HepG2 (cell line): ENCODE measurements around the gene TPSD1. TPM values are rescaled to one million over a fixed set of nuclear protein-coding genes. Genes with fewer than 3 reads are reported as not detected.

Experiments
- CHCHD3 ChIP-seq: sonication (generic); formaldehyde crosslinking; IDR thresholded peaks from 2 replicates; pipeline ENCODE4 v1.8.0; 2022; ENCODE audit warnings: mild to moderate bottlenecking, missing genetic modification reagents, moderate library complexity
- EP300 ChIP-seq, 3 experiments: sonication (generic) in 1 of 3; formaldehyde crosslinking in 1 of 3; IDR thresholded peaks; 2 replicates each; pipeline versions ENCODE4 v1.5.1 to v1.6.1; 2011 to 2020; ENCODE audit warnings: low read depth in 2 of 3, low read length in 2 of 3, borderline replicate concordance in 1 of 3, improper control_type of control experiment in 1 of 3, mild to moderate bottlenecking in 1 of 3, missing genetic modification reagents in 1 of 3, moderate library complexity in 1 of 3
- GTF3A ChIP-seq: sonication (generic); formaldehyde crosslinking; conservative IDR thresholded peaks from 2 replicates; pipeline ENCODE4 v1.4.0; 2020; ENCODE audit warnings: mild to moderate bottlenecking, missing genetic modification reagents
- HCFC1 ChIP-seq: fragments of 150-350 bp; IDR thresholded peaks from 2 replicates; pipeline ENCODE4 v1.6.1; 2014; ENCODE audit warnings: low read depth, low read length
- ISL2 ChIP-seq: sonication (generic); formaldehyde crosslinking; IDR thresholded peaks from 2 replicates; pipeline ENCODE4 v1.5.0; 2020; ENCODE audit warnings: missing genetic modification reagents
- KDM6A ChIP-seq: IDR thresholded peaks from 2 replicates; pipeline ENCODE4 v1.6.1; 2016; ENCODE audit warnings: low read depth
- MAZ ChIP-seq, 2 experiments: sonication (generic) in 1 of 2; formaldehyde crosslinking in 1 of 2; IDR thresholded peaks; 2 replicates each; pipeline versions ENCODE4 v1.5.0 to v1.6.1; 2012 to 2020; ENCODE audit warnings: low read depth in 2 of 2, mild to moderate bottlenecking in 2 of 2, borderline replicate concordance in 1 of 2, improper control_type of control experiment in 1 of 2, low read length in 1 of 2, missing genetic modification reagents in 1 of 2, moderate library complexity in 1 of 2
- PHB2 ChIP-seq: fragments of 450-650 bp; IDR thresholded peaks from 2 replicates; pipeline ENCODE4 v1.6.1; 2018; ENCODE audit not compliant: partially characterized antibody
- PRPF4 ChIP-seq: fragments of 200-400 bp; formaldehyde crosslinking; IDR thresholded peaks from 2 replicates; pipeline ENCODE4 v1.6.1; 2016; ENCODE audit warnings: low read length, low read depth; ENCODE audit not compliant: poor library complexity, severe bottlenecking
- RARG ChIP-seq: sonication (generic); formaldehyde crosslinking; IDR thresholded peaks from 2 replicates; pipeline ENCODE4 v1.4.0; 2020; ENCODE audit warnings: low read depth, mild to moderate bottlenecking, missing genetic modification reagents
- RFX3 ChIP-seq: IDR thresholded peaks from 2 replicates; pipeline ENCODE4 v1.6.1; 2016; ENCODE audit warnings: missing biosample characterization, missing genetic modification reagents
- SOX5 ChIP-seq: IDR thresholded peaks from 2 replicates; pipeline ENCODE4 v1.6.1; 2016; ENCODE audit warnings: borderline replicate concordance
- STAG1 ChIP-seq: sonication (generic); formaldehyde crosslinking; IDR thresholded peaks from 2 replicates; pipeline ENCODE4 v1.4.0; 2020; ENCODE audit warnings: missing genetic modification reagents
- TGIF2 ChIP-seq: IDR thresholded peaks from 2 replicates; pipeline ENCODE4 v1.6.1; 2016; ENCODE audit warnings: control low read depth, missing compliant biosample characterization
- ZKSCAN8 ChIP-seq: IDR thresholded peaks from 2 replicates; pipeline ENCODE4 v1.6.1; 2016; ENCODE audit warnings: borderline replicate concordance, missing genetic modification reagents, missing compliant biosample characterization
- ZNF317 ChIP-seq: sonication (generic); formaldehyde crosslinking; IDR thresholded peaks from 2 replicates; pipeline ENCODE4 v1.5.0; 2020; ENCODE audit warnings: mild to moderate bottlenecking, missing genetic modification reagents
- ZNF431 ChIP-seq: sonication (generic); formaldehyde crosslinking; IDR thresholded peaks from 2 replicates; pipeline ENCODE4 v1.9.0; 2022; ENCODE audit warnings: missing genetic modification reagents, low read depth, mild to moderate bottlenecking, borderline replicate concordance
- polyA plus RNA-seq, 8 experiments: library from polyadenylated mRNA; depleted of rRNA in 3 of 8; stranded (reverse) in 7 of 8; unstranded in 1 of 8; fragments of >200 nt; fragmentation: Illumina TruSeq in 4 of 8; extraction: Trizol in 4 of 8; gene quantifications; 2 replicates each; pipeline versions ENCODE4 v1.2.1 to v1.2.3, GENCODE V29; 2011 to 2016; ENCODE audit warnings: low read depth in 4 of 8, missing spikeins in 1 of 8, mixed read lengths in 1 of 8; ENCODE audit not compliant: insufficient read depth in 1 of 8
- total RNA-seq, 5 experiments: library from RNA; depleted of rRNA; stranded (reverse); fragments of >200 nt; fragmentation: Illumina TruSeq; extraction: Trizol; gene quantifications; 2 replicates each; pipeline ENCODE4 v1.2.3, GENCODE V29; 2016; ENCODE audit warnings: low read depth in 1 of 5
- TF ChIP-seq, protein P1 (sequence below): sonication (generic); formaldehyde crosslinking; IDR thresholded peaks from 2 replicates; pipeline ENCODE4 v1.4.0; 2020; ENCODE audit warnings: missing genetic modification reagents
- TF ChIP-seq, protein P2 (sequence below): sonication (generic); formaldehyde crosslinking; IDR thresholded peaks from 2 replicates; pipeline ENCODE4 v1.4.0; 2020; ENCODE audit warnings: mild to moderate bottlenecking, missing genetic modification reagents, borderline replicate concordance
- TF ChIP-seq, protein P3 (sequence below): sonication (generic); formaldehyde crosslinking; IDR thresholded peaks from 2 replicates; pipeline ENCODE4 v1.8.1; 2023; ENCODE audit warnings: missing genetic modification reagents, mild to moderate bottlenecking, borderline replicate concordance

Gene TPSD1
- total and polyA plus RNA-seq, 2 of the 13 experiments (the other 11 are each of a cell fraction or from before 2014, with no cell fraction given), result not detected

DNA sequence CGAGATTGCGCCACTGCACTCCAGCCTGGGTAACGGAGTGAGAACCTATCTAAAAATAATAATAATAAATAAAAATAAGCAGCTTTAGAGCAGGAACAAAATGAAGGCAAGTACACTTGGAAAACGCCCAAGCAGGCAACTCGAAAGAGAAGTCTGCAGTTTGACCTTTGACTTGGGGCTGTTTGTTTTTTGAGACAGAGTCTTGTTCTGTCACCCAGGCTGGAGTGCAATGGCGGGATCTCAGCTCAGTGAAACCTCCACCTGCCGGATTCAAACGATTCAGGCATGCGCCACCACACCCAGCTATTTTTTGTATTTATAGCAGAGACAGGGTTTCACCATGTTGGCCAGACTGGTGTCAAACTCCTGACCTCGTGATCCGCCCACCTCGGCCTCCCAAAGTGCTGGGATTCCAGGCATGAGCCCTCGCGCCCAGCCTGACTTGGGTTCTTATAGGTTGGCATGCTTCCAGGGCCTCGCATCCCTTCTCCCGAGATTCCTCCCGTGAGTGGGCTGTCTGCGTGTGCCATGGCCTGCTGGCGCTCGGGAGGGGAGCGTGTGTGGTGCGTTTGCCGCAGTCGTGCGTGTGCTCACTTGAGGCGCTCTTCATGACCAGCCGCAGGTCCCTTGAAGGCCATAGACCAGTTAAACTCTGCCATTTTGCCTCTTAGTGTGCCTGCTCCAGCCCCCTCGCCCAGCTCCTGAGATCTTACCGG, 35.1 kb downstream of the TPSD1 start (continued):
- TF ChIP-seq EP300 (IDR thresholded peaks at IDR 0.05; ENCODE audit: low read depth in 2 of 2, low read length in 2 of 2) (no peak), EP300 (CRISPR knock-in tag; IDR thresholded peaks at IDR 0.05; ENCODE audit: borderline replicate concordance) (no peak), TGIF2 (no peak), MAZ (IDR thresholded peaks at IDR 0.05; ENCODE audit: borderline replicate concordance, low read depth, low read length) (no peak), MAZ (CRISPR knock-in tag; IDR thresholded peaks at IDR 0.05; ENCODE audit: low read depth) (no peak), RFX3 (CRISPR knock-in tag) (no peak), PHB2 (no peak), STAG1 (CRISPR knock-in tag) (no peak), HCFC1 (no peak), ZNF431 (CRISPR knock-in tag) (no peak), CHCHD3 (CRISPR knock-in tag) (no peak), ZKSCAN8 (CRISPR knock-in tag) (no peak), ISL2 (no peak), RARG (CRISPR knock-in tag) (no peak), PRPF4 (no peak), ZNF317 (CRISPR knock-in tag) (0 out of 2 replicates have a peak, but pooled peaks have one; percentile 7), SOX5 (CRISPR knock-in tag) (no peak), KDM6A (CRISPR knock-in tag) (no peak), GTF3A (no peak)
- TF ChIP-seq, protein P1, sequence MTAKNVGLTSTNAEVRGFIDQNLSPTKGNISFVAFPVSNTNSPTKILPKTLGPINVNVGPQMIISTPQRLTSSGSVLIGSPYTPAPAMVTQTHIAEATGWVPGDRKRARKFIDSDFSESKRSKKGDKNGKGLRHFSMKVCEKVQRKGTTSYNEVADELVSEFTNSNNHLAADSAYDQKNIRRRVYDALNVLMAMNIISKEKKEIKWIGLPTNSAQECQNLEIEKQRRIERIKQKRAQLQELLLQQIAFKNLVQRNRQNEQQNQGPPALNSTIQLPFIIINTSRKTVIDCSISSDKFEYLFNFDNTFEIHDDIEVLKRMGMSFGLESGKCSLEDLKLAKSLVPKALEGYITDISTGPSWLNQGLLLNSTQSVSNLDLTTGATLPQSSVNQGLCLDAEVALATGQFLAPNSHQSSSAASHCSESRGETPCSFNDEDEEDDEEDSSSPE, result peak; percentile 24; the same call in 1 of the 2 replicates
- TF ChIP-seq, protein P2, sequence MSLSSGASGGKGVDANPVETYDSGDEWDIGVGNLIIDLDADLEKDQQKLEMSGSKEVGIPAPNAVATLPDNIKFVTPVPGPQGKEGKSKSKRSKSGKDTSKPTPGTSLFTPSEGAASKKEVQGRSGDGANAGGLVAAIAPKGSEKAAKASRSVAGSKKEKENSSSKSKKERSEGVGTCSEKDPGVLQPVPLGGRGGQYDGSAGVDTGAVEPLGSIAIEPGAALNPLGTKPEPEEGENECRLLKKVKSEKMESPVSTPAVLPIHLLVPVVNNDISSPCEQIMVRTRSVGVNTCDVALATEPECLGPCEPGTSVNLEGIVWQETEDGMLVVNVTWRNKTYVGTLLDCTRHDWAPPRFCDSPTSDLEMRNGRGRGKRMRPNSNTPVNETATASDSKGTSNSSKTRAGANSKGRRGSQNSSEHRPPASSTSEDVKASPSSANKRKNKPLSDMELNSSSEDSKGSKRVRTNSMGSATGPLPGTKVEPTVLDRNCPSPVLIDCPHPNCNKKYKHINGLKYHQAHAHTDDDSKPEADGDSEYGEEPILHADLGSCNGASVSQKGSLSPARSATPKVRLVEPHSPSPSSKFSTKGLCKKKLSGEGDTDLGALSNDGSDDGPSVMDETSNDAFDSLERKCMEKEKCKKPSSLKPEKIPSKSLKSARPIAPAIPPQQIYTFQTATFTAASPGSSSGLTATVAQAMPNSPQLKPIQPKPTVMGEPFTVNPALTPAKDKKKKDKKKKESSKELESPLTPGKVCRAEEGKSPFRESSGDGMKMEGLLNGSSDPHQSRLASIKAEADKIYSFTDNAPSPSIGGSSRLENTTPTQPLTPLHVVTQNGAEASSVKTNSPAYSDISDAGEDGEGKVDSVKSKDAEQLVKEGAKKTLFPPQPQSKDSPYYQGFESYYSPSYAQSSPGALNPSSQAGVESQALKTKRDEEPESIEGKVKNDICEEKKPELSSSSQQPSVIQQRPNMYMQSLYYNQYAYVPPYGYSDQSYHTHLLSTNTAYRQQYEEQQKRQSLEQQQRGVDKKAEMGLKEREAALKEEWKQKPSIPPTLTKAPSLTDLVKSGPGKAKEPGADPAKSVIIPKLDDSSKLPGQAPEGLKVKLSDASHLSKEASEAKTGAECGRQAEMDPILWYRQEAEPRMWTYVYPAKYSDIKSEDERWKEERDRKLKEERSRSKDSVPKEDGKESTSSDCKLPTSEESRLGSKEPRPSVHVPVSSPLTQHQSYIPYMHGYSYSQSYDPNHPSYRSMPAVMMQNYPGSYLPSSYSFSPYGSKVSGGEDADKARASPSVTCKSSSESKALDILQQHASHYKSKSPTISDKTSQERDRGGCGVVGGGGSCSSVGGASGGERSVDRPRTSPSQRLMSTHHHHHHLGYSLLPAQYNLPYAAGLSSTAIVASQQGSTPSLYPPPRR (CRISPR knock-in tag), result no peak
- TF ChIP-seq, protein P3, sequence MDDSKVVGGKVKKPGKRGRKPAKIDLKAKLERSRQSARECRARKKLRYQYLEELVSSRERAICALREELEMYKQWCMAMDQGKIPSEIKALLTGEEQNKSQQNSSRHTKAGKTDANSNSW, result no peak
